ENCODE measurements around the gene MAP3K3. TPM values are rescaled to one million over a fixed set of nuclear protein-coding genes. Genes with fewer than 3 reads are reported as not detected.

The MAP3K3 gene
- total RNA-seq, 1 donor from 2014 or later = 11.1 TPM

GRCh38 chr17:63647936-63648335 is 25.7 kb downstream of the MAP3K3 start:
- no peaks in the 10 kb centered on the region for H3K27me3 ChIP-seq (ENCODE audit: control insufficient read depth, insufficient read depth, low read length)
- H3K36me3 ChIP-seq (ENCODE audit: control insufficient read depth, insufficient read depth, low read length) = no peaks in the 10 kb centered on the region
- TF ChIP-seq CTCF (IDR thresholded peaks at IDR 0.05; ENCODE audit: insufficient read depth, low read length, severe bottlenecking) = no peak
- H3K4me3 ChIP-seq (ENCODE audit: low read depth, low read length) = no peak overlapping the region
- FAIRE-seq (no peak), DNase-seq (ENCODE audit: low read depth) (no peak)

DNA sequence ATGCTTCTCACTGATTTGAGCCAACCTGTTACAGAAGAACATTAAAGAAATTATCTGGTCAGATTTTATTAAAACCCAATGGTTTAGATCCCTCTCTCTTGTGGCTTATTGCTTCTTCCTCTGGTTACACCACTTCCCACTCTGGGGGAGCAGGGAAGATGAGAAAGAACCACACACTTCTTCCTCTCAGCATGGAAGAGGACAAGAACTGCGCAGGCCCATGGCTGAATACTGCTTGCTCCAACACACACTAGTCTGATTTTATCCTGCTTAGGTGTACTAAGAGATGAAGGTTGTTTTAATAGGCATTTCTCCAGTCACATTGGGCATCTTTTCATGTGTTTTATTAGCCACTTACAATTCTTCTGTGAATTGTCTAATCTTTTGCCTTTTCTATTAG is 27.6 kb downstream of the MAP3K3 start:
- TF ChIP-seq CTCF (IDR thresholded peaks at IDR 0.05; ENCODE audit: insufficient read depth, low read length, severe bottlenecking) = no peak
- Histone ChIP-seq H3K4me3 (ENCODE audit: low read depth, low read length) (no peak overlapping the region), H3K36me3 (ENCODE audit: control insufficient read depth, insufficient read depth, low read length) (peaks cover 1% of the 10 kb centered on the region), H3K27me3 (ENCODE audit: control insufficient read depth, insufficient read depth, low read length) (no peaks in the 10 kb centered on the region)
- DNase-seq (ENCODE audit: low read depth) (no peak), FAIRE-seq (no peak)

- FAIRE-seq (no peak), DNase-seq (ENCODE audit: low read depth) (no peak)
- no peaks in the 10 kb centered on the region for H3K27me3 ChIP-seq (ENCODE audit: control insufficient read depth, insufficient read depth, low read length)
- peaks cover 1% of the 10 kb centered on the region for H3K36me3 ChIP-seq (ENCODE audit: control insufficient read depth, insufficient read depth, low read length)
- no peak overlapping the region for H3K4me3 ChIP-seq (ENCODE audit: low read depth, low read length)
- no peak for TF ChIP-seq CTCF (IDR thresholded peaks at IDR 0.05; ENCODE audit: insufficient read depth, low read length, severe bottlenecking)
These were observed 29.9 kb downstream of the MAP3K3 start for GRCh38 chr17:63652106-63652505.

GRCh38 chr17:63653050-63653449 is 30.8 kb downstream of the MAP3K3 start:
- H3K4me3 ChIP-seq (ENCODE audit: low read depth, low read length) = no peak overlapping the region
- H3K36me3 ChIP-seq (ENCODE audit: control insufficient read depth, insufficient read depth, low read length) = peaks cover 1% of the 10 kb centered on the region
- no peak for FAIRE-seq
- no peak for TF ChIP-seq CTCF (IDR thresholded peaks at IDR 0.05; ENCODE audit: insufficient read depth, low read length, severe bottlenecking)
- DNase-seq (ENCODE audit: low read depth) = no peak
- no peaks in the 10 kb centered on the region for H3K27me3 ChIP-seq (ENCODE audit: control insufficient read depth, insufficient read depth, low read length)

- DNase-seq (ENCODE audit: low read depth) (no peak), FAIRE-seq (no peak)
- H3K27me3 ChIP-seq (ENCODE audit: control insufficient read depth, insufficient read depth, low read length) = no peaks in the 10 kb centered on the region
- no peak for TF ChIP-seq CTCF (IDR thresholded peaks at IDR 0.05; ENCODE audit: insufficient read depth, low read length, severe bottlenecking)
- no peak overlapping the region for H3K4me3 ChIP-seq (ENCODE audit: low read depth, low read length)
- H3K36me3 ChIP-seq (ENCODE audit: control insufficient read depth, insufficient read depth, low read length) = peaks cover 1% of the 10 kb centered on the region
These were observed 35.6 kb downstream of the MAP3K3 start for GRCh38 chr17:63657786-63658185.

- TF ChIP-seq CTCF (IDR thresholded peaks at IDR 0.05; ENCODE audit: insufficient read depth, low read length, severe bottlenecking) = no peak
- H3K36me3 ChIP-seq (ENCODE audit: control insufficient read depth, insufficient read depth, low read length) = peaks cover 1% of the 10 kb centered on the region
- H3K4me3 ChIP-seq (ENCODE audit: low read depth, low read length) = no peak overlapping the region
- DNase-seq (ENCODE audit: low read depth) = no peak
- no peaks in the 10 kb centered on the region for H3K27me3 ChIP-seq (ENCODE audit: control insufficient read depth, insufficient read depth, low read length)
- no peak for FAIRE-seq
These were observed 36.1 kb downstream of the MAP3K3 start for GRCh38 chr17:63658366-63658765.
